ENCODE data around the gene KNDC1.

- TF ChIP-seq GATA2 (IDR thresholded peaks at IDR 0.05; ENCODE audit: low read depth, low read length) (no peak), GATA3 (IDR thresholded peaks at IDR 0.05; ENCODE audit: low read depth, low read length) (no peak)
Measured at GRCh38 chr10:133123746-133124356, 36.2 kb upstream of the KNDC1 start.

All from SH-SY5Y (cell line).